Measurements from ENCODE around the gene MZF1. TPM values are rescaled to one million over a fixed set of nuclear protein-coding genes. Genes with fewer than 3 reads are reported as not detected.

Gene MZF1
- polyA plus RNA-seq, 3 donors: 1.6 to 55.6 (median 1.7) TPM

DNA sequence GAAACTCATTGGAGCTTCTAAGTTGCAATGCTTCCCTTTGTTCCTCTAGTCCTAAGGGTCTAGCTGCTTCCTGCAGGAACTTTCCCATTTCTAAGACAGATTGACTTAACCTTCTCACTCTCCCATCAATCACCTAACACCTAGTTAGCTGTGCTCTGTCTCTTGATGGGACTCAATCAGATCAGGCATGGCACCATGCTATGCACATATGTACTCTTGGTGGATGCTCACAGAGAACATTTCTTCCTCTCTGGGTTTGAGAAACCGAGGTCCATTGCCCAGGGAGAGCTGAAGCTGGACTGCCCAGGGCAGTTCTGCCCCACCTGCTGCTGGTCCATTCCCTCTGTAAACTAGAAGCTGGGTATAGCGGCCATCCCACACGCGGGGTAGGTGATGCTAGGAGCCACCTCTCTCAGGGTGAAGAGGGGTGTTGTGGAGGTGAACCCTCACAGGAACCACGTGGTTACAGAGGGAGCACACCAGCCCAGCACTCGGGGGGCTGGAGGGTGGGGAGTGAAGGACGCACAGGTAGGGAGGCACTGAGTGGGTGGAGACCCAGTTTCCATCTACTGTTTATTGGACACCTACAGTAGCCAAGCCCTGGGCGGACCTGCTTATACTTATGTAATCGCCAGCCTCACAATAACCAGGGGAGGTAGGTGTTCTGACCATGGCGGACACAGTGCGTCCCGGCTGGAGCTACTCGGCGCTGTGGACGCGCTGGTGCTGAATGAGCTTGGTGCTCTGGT lies 11.6 kb downstream of the MZF1 start:
- peaks cover 14% of the 10 kb centered on the region for H4K20me1 ChIP-seq (ENCODE audit: insufficient read depth, low read length)
- H3K79me2 ChIP-seq (ENCODE audit: insufficient read depth, low read length): peaks cover 15% of the 10 kb centered on the region
- DNase-seq: peak in 1 of 3 donors; percentile 5
- no peak overlapping the region for H3K4me3 ChIP-seq (replicated peaks in 1 of 3; ENCODE audit: low read depth in 2 of 3, low read length in 3 of 3)
- no peak overlapping the region for H2AFZ ChIP-seq (ENCODE audit: insufficient read depth, low read depth, low read length, poor library complexity, severe bottlenecking)
- peaks cover 17 to 19% of the 10 kb centered on the region in 2 donors for H3K36me3 Mint-ChIP-seq
- peaks cover 0 to 17% (median 8%) of the 10 kb centered on the region in 7 donors for H3K9me3 Mint-ChIP-seq
- H3K4me1 ChIP-seq (ENCODE audit: control insufficient read depth in 1 of 2, insufficient read depth in 2 of 2, low read length in 2 of 2): peaks cover 49 to 53% of the 10 kb centered on the region in 2 donors
- H3K4me3 Mint-ChIP-seq: peak overlapping the region; percentile 16 to 84
- peaks cover 39 to 45% (median 39%) of the 10 kb centered on the region in 3 donors for H3K27me3 Mint-ChIP-seq (ENCODE audit: low read depth in 3 of 3)
- WGBS (ENCODE audit: insufficient coverage): 77% methylated on average over 11 of the region's 16 CpGs
- H3K27ac ChIP-seq (ENCODE audit: low read depth in 1 of 2, low read length in 2 of 2): no peak overlapping the region
- no peak overlapping the region for H3K4me2 ChIP-seq (replicated peaks; ENCODE audit: extremely low read depth, low read length, poor library complexity, severe bottlenecking)
- peaks cover 0 to 13% of the 10 kb centered on the region in 2 donors for H3K9me3 ChIP-seq (replicated peaks in 1 of 2; ENCODE audit: control insufficient read depth in 1 of 2, insufficient read depth in 1 of 2, low read length in 2 of 2)
- H3K36me3 ChIP-seq (replicated peaks in 1 of 2; ENCODE audit: control insufficient read depth in 1 of 2, insufficient read depth in 2 of 2, low read length in 2 of 2): peaks cover 5 to 8% of the 10 kb centered on the region in 2 donors
- TF ChIP-seq, protein P1, sequence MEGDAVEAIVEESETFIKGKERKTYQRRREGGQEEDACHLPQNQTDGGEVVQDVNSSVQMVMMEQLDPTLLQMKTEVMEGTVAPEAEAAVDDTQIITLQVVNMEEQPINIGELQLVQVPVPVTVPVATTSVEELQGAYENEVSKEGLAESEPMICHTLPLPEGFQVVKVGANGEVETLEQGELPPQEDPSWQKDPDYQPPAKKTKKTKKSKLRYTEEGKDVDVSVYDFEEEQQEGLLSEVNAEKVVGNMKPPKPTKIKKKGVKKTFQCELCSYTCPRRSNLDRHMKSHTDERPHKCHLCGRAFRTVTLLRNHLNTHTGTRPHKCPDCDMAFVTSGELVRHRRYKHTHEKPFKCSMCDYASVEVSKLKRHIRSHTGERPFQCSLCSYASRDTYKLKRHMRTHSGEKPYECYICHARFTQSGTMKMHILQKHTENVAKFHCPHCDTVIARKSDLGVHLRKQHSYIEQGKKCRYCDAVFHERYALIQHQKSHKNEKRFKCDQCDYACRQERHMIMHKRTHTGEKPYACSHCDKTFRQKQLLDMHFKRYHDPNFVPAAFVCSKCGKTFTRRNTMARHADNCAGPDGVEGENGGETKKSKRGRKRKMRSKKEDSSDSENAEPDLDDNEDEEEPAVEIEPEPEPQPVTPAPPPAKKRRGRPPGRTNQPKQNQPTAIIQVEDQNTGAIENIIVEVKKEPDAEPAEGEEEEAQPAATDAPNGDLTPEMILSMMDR (IDR thresholded peaks at IDR 0.05): no peak
- no peak overlapping the region for H3K9ac ChIP-seq (ENCODE audit: insufficient read depth, low read length, poor library complexity, severe bottlenecking)
- H3K4me1 Mint-ChIP-seq: peaks cover 53% of the 10 kb centered on the region
- intact Hi-C loops (cut with micrococcal nuclease): loop anchor here in 1 of 2 donors (1.0 kb wide), 1 partner anchor 10 kb away; no protein-coding TSS in a partner anchor
- peaks cover 23 to 39% of the 10 kb centered on the region in 2 donors for H3K27me3 ChIP-seq (ENCODE audit: control insufficient read depth in 2 of 2, insufficient read depth in 2 of 2, low read length in 2 of 2)
- no peak overlapping the region for H3K27ac Mint-ChIP-seq

DNA sequence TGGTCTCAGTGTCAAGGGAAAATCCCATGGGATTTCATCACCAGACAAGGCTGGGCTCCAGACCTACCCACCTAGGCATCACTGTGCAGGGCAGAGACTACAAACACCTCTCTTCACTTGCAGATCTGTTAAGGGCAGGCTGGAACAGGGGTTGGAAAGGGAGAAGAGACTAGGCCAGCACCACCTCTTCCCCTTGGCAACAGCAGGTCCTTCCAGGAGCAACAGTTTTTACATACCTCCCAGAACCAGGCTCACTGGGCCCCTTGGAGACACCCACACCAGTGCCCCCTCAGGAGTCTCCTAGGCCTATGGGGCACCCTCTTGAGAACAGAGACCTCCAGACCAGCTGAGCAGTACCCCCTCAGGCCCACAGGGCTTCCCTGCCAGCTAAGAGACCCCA lies 12.2 kb downstream of the MZF1 start:
- TF ChIP-seq, protein P1 (IDR thresholded peaks at IDR 0.05): no peak
- Histone ChIP-seq H4K20me1 (ENCODE audit: insufficient read depth, low read length) (peaks cover 14% of the 10 kb centered on the region), H3K4me1 (ENCODE audit: control insufficient read depth in 1 of 2, insufficient read depth in 2 of 2, low read length in 2 of 2) (peaks cover 51 to 59% of the 10 kb centered on the region in 2 donors), H3K27me3 (ENCODE audit: control insufficient read depth in 2 of 2, insufficient read depth in 2 of 2, low read length in 2 of 2) (peaks cover 23 to 39% of the 10 kb centered on the region in 2 donors), H3K27ac (ENCODE audit: low read depth in 1 of 2, low read length in 2 of 2) (no peak overlapping the region), H3K79me2 (ENCODE audit: insufficient read depth, low read length) (peaks cover 22% of the 10 kb centered on the region), H3K9ac (ENCODE audit: insufficient read depth, low read length, poor library complexity, severe bottlenecking) (no peak overlapping the region), H3K4me2 (replicated peaks; ENCODE audit: extremely low read depth, low read length, poor library complexity, severe bottlenecking) (no peak overlapping the region), H3K4me3 (replicated peaks in 1 of 3; ENCODE audit: low read depth in 2 of 3, low read length in 3 of 3) (no peak overlapping the region), H3K9me3 (replicated peaks in 1 of 2; ENCODE audit: control insufficient read depth in 1 of 2, insufficient read depth in 1 of 2, low read length in 2 of 2) (peaks cover 0 to 13% of the 10 kb centered on the region in 2 donors), H3K36me3 (replicated peaks in 1 of 2; ENCODE audit: control insufficient read depth in 1 of 2, insufficient read depth in 2 of 2, low read length in 2 of 2) (peaks cover 11 to 14% of the 10 kb centered on the region in 2 donors), H2AFZ (ENCODE audit: insufficient read depth, low read depth, low read length, poor library complexity, severe bottlenecking) (no peak overlapping the region)
- peaks cover 59% of the 10 kb centered on the region for H3K4me1 Mint-ChIP-seq
- H3K9me3 Mint-ChIP-seq: peaks cover 0 to 17% (median 8%) of the 10 kb centered on the region in 7 donors
- no peak for DNase-seq
- peak overlapping the region in 1 of 7 donors; percentile 43 for H3K27ac Mint-ChIP-seq
- H3K4me3 Mint-ChIP-seq: peak overlapping the region in 1 of 2 donors; percentile 84
- intact Hi-C loops (cut with micrococcal nuclease): loop anchor here in 1 of 2 donors (1.0 kb wide), 1 partner anchor 10 kb away; no protein-coding TSS in a partner anchor
- peaks cover 39 to 45% (median 39%) of the 10 kb centered on the region in 3 donors for H3K27me3 Mint-ChIP-seq (ENCODE audit: low read depth in 3 of 3)
- H3K36me3 Mint-ChIP-seq: peaks cover 19 to 20% of the 10 kb centered on the region in 2 donors
